Measurements from ENCODE around the gene SLC24A3.

The SLC24A3 gene

DNA sequence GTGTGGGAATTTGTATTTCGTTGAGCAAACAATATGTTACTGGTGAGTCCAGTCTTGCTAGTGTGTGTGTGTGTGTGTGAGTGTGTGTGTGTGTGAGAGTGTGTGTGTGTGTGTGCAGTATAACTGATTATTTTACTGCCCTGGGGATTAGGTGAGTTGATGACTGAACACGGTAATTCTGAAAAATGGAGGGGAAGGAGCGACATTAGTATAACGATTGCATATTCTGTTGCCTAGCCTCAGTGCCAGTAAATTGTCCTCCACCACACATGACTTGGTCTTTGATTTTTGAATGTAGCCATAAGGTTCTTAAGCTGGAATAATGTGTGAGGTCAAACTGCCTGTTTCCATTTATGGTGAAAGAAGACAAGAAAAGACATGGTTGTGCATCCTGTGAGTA lies 121.1 kb downstream of the SLC24A3 start:
- no peak overlapping the region for H3K14ac ChIP-seq (ENCODE audit: low read length)
- no peak overlapping the region for H2BK12ac ChIP-seq (ENCODE audit: low read length)
- WGBS, 2 donors (ENCODE audit: extremely low coverage in 2 of 2, insufficient read length in 2 of 2, insufficient replicate concordance in 1 of 2): 100% methylated on average over 1 of the region's 4 CpGs; no CpG with 5 or more reads in 1 of the 2 donors
- no peaks in the 10 kb centered on the region for H3K36me3 ChIP-seq (replicated peaks in 1 of 2; ENCODE audit: control insufficient read depth in 2 of 2, insufficient read depth in 2 of 2, low read length in 2 of 2)
- no peak overlapping the region for H3K23ac ChIP-seq (ENCODE audit: low read depth, low read length, poor library complexity)
- H3K9me3 ChIP-seq (replicated peaks in 1 of 2; ENCODE audit: control insufficient read depth in 2 of 2, insufficient read depth in 1 of 2, low read depth in 1 of 2, low read length in 2 of 2): no peaks in the 10 kb centered on the region
- H2BK15ac ChIP-seq (ENCODE audit: low read length): no peak overlapping the region
- no peak overlapping the region for H3K4me2 ChIP-seq (ENCODE audit: insufficient read depth, low read length, poor library complexity, severe bottlenecking)
- no peak overlapping the region for H3K18ac ChIP-seq (ENCODE audit: low read length)
- H3K4me1 ChIP-seq (ENCODE audit: control insufficient read depth in 2 of 2, insufficient read depth in 1 of 2, low read depth in 1 of 2, low read length in 2 of 2): peaks cover 0 to 5% of the 10 kb centered on the region in 2 donors
- DNase-seq (ENCODE audit: low spot score): no peak
- no peak overlapping the region for H3K4me3 ChIP-seq (ENCODE audit: low read length in 2 of 2)
- no peak overlapping the region for H2AFZ ChIP-seq (ENCODE audit: low read length)
- H2AK5ac ChIP-seq (ENCODE audit: low read depth, low read length): no peak overlapping the region
- H4K91ac ChIP-seq (ENCODE audit: low read depth, low read length, poor library complexity): no peak overlapping the region
- H2BK5ac ChIP-seq (ENCODE audit: low read length): no peak overlapping the region
- no peaks in the 10 kb centered on the region for H3K27me3 ChIP-seq (ENCODE audit: control insufficient read depth in 3 of 3, insufficient read depth in 3 of 3, low read depth in 1 of 3, low read length in 3 of 3)
- H3K9ac ChIP-seq (ENCODE audit: low read depth, low read length, poor library complexity): no peak overlapping the region
- H4K8ac ChIP-seq (ENCODE audit: low read depth, low read length): no peak overlapping the region
- no peak overlapping the region for H3K4ac ChIP-seq (ENCODE audit: low read length)
- no peak overlapping the region for H3K27ac ChIP-seq (replicated peaks; ENCODE audit: low read length)
- no peaks in the 10 kb centered on the region for H3K79me1 ChIP-seq (ENCODE audit: low read depth, low read length)
- no peak overlapping the region for H2BK120ac ChIP-seq (ENCODE audit: low read depth, low read length)

DNA sequence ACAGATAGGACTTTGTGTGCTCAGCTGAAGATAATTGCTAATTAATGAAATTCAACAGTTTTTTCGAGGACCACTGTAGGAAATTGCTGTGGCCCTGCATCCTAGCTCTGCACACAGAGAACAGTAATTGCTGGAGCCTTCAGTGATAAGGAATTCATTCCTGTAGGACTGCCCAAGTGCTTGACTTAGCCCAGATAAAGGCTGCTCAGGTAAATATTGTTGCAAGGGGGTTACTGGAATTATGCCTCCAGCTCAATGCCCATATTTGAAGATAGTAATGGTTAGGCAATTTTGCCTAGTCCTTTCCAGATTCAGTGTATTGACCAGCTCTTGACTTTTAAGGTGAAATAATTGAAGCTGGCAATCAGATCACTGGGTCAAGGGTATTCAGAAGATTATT lies 122.9 kb downstream of the SLC24A3 start:
- Histone ChIP-seq H2BK12ac (ENCODE audit: low read length) (no peak overlapping the region), H2BK120ac (ENCODE audit: low read depth, low read length) (no peak overlapping the region), H2BK5ac (ENCODE audit: low read length) (no peak overlapping the region), H3K9me3 (replicated peaks in 1 of 2; ENCODE audit: control insufficient read depth in 2 of 2, insufficient read depth in 1 of 2, low read depth in 1 of 2, low read length in 2 of 2) (no peaks in the 10 kb centered on the region), H3K14ac (ENCODE audit: low read length) (no peak overlapping the region), H3K9ac (ENCODE audit: low read depth, low read length, poor library complexity) (no peak overlapping the region), H3K18ac (ENCODE audit: low read length) (no peak overlapping the region), H3K27me3 (ENCODE audit: control insufficient read depth in 3 of 3, insufficient read depth in 3 of 3, low read depth in 1 of 3, low read length in 3 of 3) (no peaks in the 10 kb centered on the region), H2AK5ac (ENCODE audit: low read depth, low read length) (no peak overlapping the region), H4K91ac (ENCODE audit: low read depth, low read length, poor library complexity) (no peak overlapping the region), H3K23ac (ENCODE audit: low read depth, low read length, poor library complexity) (no peak overlapping the region), H2AFZ (ENCODE audit: low read length) (no peak overlapping the region), H3K4ac (ENCODE audit: low read length) (no peak overlapping the region), H3K79me1 (ENCODE audit: low read depth, low read length) (no peaks in the 10 kb centered on the region), H3K4me1 (ENCODE audit: control insufficient read depth in 2 of 2, insufficient read depth in 1 of 2, low read depth in 1 of 2, low read length in 2 of 2) (peaks cover 0 to 5% of the 10 kb centered on the region in 2 donors), H3K4me3 (ENCODE audit: low read length in 2 of 2) (no peak overlapping the region), H3K4me2 (ENCODE audit: insufficient read depth, low read length, poor library complexity, severe bottlenecking) (no peak overlapping the region), H3K36me3 (replicated peaks in 1 of 2; ENCODE audit: control insufficient read depth in 2 of 2, insufficient read depth in 2 of 2, low read length in 2 of 2) (no peaks in the 10 kb centered on the region), H2BK15ac (ENCODE audit: low read length) (no peak overlapping the region), H4K8ac (ENCODE audit: low read depth, low read length) (no peak overlapping the region), H3K27ac (replicated peaks; ENCODE audit: low read length) (no peak overlapping the region)
- WGBS, 2 donors (ENCODE audit: extremely low coverage in 2 of 2, insufficient read length in 2 of 2, insufficient replicate concordance in 1 of 2): no CpG with 5 or more reads among the region's 1 CpG
- no peak for DNase-seq (ENCODE audit: low spot score)

DNA sequence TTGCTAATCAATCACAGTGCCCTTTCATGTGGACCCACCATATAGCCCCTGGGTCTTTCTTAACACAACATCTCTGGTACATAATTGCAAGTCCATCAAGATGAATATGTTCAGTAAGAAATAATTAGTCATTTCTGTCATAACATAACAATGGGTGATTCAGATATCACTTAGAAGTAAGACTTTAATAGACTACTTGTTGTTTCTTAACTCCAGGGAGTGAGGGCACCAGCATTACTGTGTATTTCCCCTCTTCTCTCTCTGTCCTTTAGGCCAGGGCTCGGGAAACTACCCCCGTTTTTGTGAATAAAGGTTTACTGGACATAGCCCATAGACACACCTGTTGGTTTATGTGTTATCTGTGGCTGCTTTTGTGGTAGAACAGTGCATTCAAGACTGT lies 123.5 kb downstream of the SLC24A3 start:
- Histone ChIP-seq H2BK5ac (ENCODE audit: low read length) (no peak overlapping the region), H3K23ac (ENCODE audit: low read depth, low read length, poor library complexity) (no peak overlapping the region), H2BK15ac (ENCODE audit: low read length) (no peak overlapping the region), H3K4me2 (ENCODE audit: insufficient read depth, low read length, poor library complexity, severe bottlenecking) (no peak overlapping the region), H2BK120ac (ENCODE audit: low read depth, low read length) (no peak overlapping the region), H3K27ac (replicated peaks; ENCODE audit: low read length) (no peak overlapping the region), H3K18ac (ENCODE audit: low read length) (no peak overlapping the region), H3K36me3 (replicated peaks in 1 of 2; ENCODE audit: control insufficient read depth in 2 of 2, insufficient read depth in 2 of 2, low read length in 2 of 2) (no peaks in the 10 kb centered on the region), H2AFZ (ENCODE audit: low read length) (no peak overlapping the region), H3K4me1 (ENCODE audit: control insufficient read depth in 2 of 2, insufficient read depth in 1 of 2, low read depth in 1 of 2, low read length in 2 of 2) (peaks cover 0 to 5% of the 10 kb centered on the region in 2 donors), H3K79me1 (ENCODE audit: low read depth, low read length) (no peaks in the 10 kb centered on the region), H4K8ac (ENCODE audit: low read depth, low read length) (no peak overlapping the region), H3K14ac (ENCODE audit: low read length) (no peak overlapping the region), H3K9me3 (replicated peaks in 1 of 2; ENCODE audit: control insufficient read depth in 2 of 2, insufficient read depth in 1 of 2, low read depth in 1 of 2, low read length in 2 of 2) (no peaks in the 10 kb centered on the region), H2BK12ac (ENCODE audit: low read length) (no peak overlapping the region), H3K4me3 (ENCODE audit: low read length in 2 of 2) (no peak overlapping the region), H4K91ac (ENCODE audit: low read depth, low read length, poor library complexity) (no peak overlapping the region), H3K4ac (ENCODE audit: low read length) (no peak overlapping the region), H3K27me3 (ENCODE audit: control insufficient read depth in 3 of 3, insufficient read depth in 3 of 3, low read depth in 1 of 3, low read length in 3 of 3) (no peaks in the 10 kb centered on the region), H2AK5ac (ENCODE audit: low read depth, low read length) (no peak overlapping the region), H3K9ac (ENCODE audit: low read depth, low read length, poor library complexity) (no peak overlapping the region)
- no CpG with 5 or more reads among the region's 2 CpGs for WGBS, 2 donors (ENCODE audit: extremely low coverage in 2 of 2, insufficient read length in 2 of 2, insufficient replicate concordance in 1 of 2)
- no peak for DNase-seq (ENCODE audit: low spot score)

DNA sequence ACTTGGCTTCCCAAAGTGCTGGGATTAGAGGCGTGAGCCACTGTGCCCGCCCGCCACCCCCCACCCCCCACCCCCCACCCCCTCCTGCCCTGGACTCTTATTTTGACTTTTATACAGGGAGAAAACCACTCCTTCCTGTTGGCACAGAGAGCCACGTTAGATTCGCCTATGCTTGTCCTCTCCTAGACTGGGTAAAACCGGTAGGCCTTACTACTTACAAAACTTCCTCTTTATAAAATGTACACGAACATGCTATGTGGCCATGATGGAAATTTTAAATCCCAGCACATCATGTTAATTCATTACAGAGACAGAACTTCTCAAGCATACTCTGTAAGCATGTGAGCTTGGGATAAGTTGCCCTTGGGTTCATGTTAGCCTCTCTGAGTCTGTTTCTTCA lies 124.2 kb downstream of the SLC24A3 start:
- DNase-seq (ENCODE audit: low spot score): no peak
- H2BK12ac ChIP-seq (ENCODE audit: low read length): no peak overlapping the region
- no peak overlapping the region for H3K18ac ChIP-seq (ENCODE audit: low read length)
- no peak overlapping the region for H2BK120ac ChIP-seq (ENCODE audit: low read depth, low read length)
- H2AFZ ChIP-seq (ENCODE audit: low read length): no peak overlapping the region
- H3K9me3 ChIP-seq (replicated peaks in 1 of 2; ENCODE audit: control insufficient read depth in 2 of 2, insufficient read depth in 1 of 2, low read depth in 1 of 2, low read length in 2 of 2): no peaks in the 10 kb centered on the region
- H3K4ac ChIP-seq (ENCODE audit: low read length): no peak overlapping the region
- no peak overlapping the region for H3K9ac ChIP-seq (ENCODE audit: low read depth, low read length, poor library complexity)
- H3K14ac ChIP-seq (ENCODE audit: low read length): no peak overlapping the region
- no CpG with 5 or more reads among the region's 7 CpGs for WGBS, 2 donors (ENCODE audit: extremely low coverage in 2 of 2, insufficient read length in 2 of 2, insufficient replicate concordance in 1 of 2)
- no peaks in the 10 kb centered on the region for H3K36me3 ChIP-seq (replicated peaks in 1 of 2; ENCODE audit: control insufficient read depth in 2 of 2, insufficient read depth in 2 of 2, low read length in 2 of 2)
- no peak overlapping the region for H2AK5ac ChIP-seq (ENCODE audit: low read depth, low read length)
- H3K23ac ChIP-seq (ENCODE audit: low read depth, low read length, poor library complexity): no peak overlapping the region
- H3K4me1 ChIP-seq (ENCODE audit: control insufficient read depth in 2 of 2, insufficient read depth in 1 of 2, low read depth in 1 of 2, low read length in 2 of 2): peaks cover 0 to 5% of the 10 kb centered on the region in 2 donors
- no peak overlapping the region for H2BK15ac ChIP-seq (ENCODE audit: low read length)
- no peaks in the 10 kb centered on the region for H3K27me3 ChIP-seq (ENCODE audit: control insufficient read depth in 3 of 3, insufficient read depth in 3 of 3, low read depth in 1 of 3, low read length in 3 of 3)
- no peak overlapping the region for H2BK5ac ChIP-seq (ENCODE audit: low read length)
- H3K4me2 ChIP-seq (ENCODE audit: insufficient read depth, low read length, poor library complexity, severe bottlenecking): no peak overlapping the region
- H3K4me3 ChIP-seq (ENCODE audit: low read length in 2 of 2): no peak overlapping the region
- H3K27ac ChIP-seq (replicated peaks; ENCODE audit: low read length): no peak overlapping the region
- H4K91ac ChIP-seq (ENCODE audit: low read depth, low read length, poor library complexity): no peak overlapping the region
- no peak overlapping the region for H4K8ac ChIP-seq (ENCODE audit: low read depth, low read length)
- H3K79me1 ChIP-seq (ENCODE audit: low read depth, low read length): no peaks in the 10 kb centered on the region
